22Rv1 (cell line): Measurements from ENCODE around the gene ING1.
"Not testable (repeated sequence)": the region's sequence is repeated elsewhere in the genome, so short reads cannot be mapped to it uniquely, and the experiment has no call there.

Experiments used
- CTCF ChIP-seq: fragments of 450-650 bp; IDR thresholded peaks from 2 replicates; pipeline ENCODE4 v1.5.1; 2017; ENCODE audit warnings: mild to moderate bottlenecking
- ZFX ChIP-seq: fragments of 450-650 bp; IDR thresholded peaks from 2 replicates; pipeline ENCODE4 v1.6.1; 2017; ENCODE audit warnings: antibody characterized with exemption, borderline replicate concordance

- TF ChIP-seq ZFX, CTCF: not testable (repeated sequence)
Observed at GRCh38 chr13:110726153-110726552, 12.7 kb downstream of the ING1 start.
